Aorta (tissue), 5 donors: ENCODE data around the gene KRTAP3-1. TPM values are rescaled to one million over a fixed set of nuclear protein-coding genes. Genes with fewer than 3 reads are reported as not detected.

Experiments
- ATAC-seq: fragments of 200-7000 bp; cut with Tn5 transposase; one replicate; pipeline ENCODE4 v1.9.1; 2022; ENCODE audit warnings: moderate library complexity; ENCODE audit not compliant: low FRiP score
- DNase-seq, 2 donors: peaks; one replicate each; pipeline ENCODE4 v3.0.0-alpha.2; 2020
- H3K27ac ChIP-seq, 2 donors: one replicate each; pipeline ENCODE4 v1.5.1; 2013; ENCODE audit warnings: low read length in 2 of 2, mild to moderate bottlenecking in 2 of 2, moderate library complexity in 2 of 2, control low read depth in 1 of 2, inconsistent platforms in 1 of 2, low read depth in 1 of 2
- H3K27me3 ChIP-seq, 2 donors: one replicate each; pipeline ENCODE4 v1.6.1; 2013; ENCODE audit warnings: control low read depth in 1 of 2, low read length in 1 of 2, mild to moderate bottlenecking in 1 of 2, moderate library complexity in 1 of 2; ENCODE audit not compliant: insufficient read depth in 2 of 2, control insufficient read depth in 1 of 2
- H3K36me3 ChIP-seq, 2 donors: one replicate each; pipeline ENCODE4 v1.6.1; 2013; ENCODE audit warnings: control low read depth in 1 of 2, low read length in 1 of 2, mild to moderate bottlenecking in 1 of 2; ENCODE audit not compliant: insufficient read depth in 2 of 2, control insufficient read depth in 1 of 2
- H3K4me1 ChIP-seq, 2 donors: one replicate each; pipeline ENCODE4 v1.6.1; 2013; ENCODE audit warnings: low read length in 2 of 2, control low read depth in 1 of 2, mild to moderate bottlenecking in 1 of 2, moderate library complexity in 1 of 2; ENCODE audit not compliant: insufficient read depth in 2 of 2, control insufficient read depth in 1 of 2
- H3K4me3 ChIP-seq, 2 donors: one replicate each; pipeline ENCODE4 v1.5.1; 2013; ENCODE audit warnings: low read length in 2 of 2, control low read depth in 1 of 2, mild to moderate bottlenecking in 1 of 2
- H3K9me3 ChIP-seq: one replicate; pipeline ENCODE4 v1.6.1; 2013; ENCODE audit warnings: mild to moderate bottlenecking, low read length; ENCODE audit not compliant: control insufficient read depth
- WGBS, 2 donors: extraction: QIAGEN DNeasy Blood & Tissue Kit; methylation state at CpG; one replicate each; pipeline ENCODE4 v1.1.7; 2013; 5-methylcytosine and 5-hydroxymethylcytosine counted together
- intact Hi-C, 2 donors: fragments of 100-400 bp; cut with DNase I; formaldehyde crosslinking; loops; one replicate each; pipeline versions ENCODE4 v1.14.2 to v1.15.0; 2022
- polyA plus RNA-seq, 2 donors: library from polyadenylated mRNA; stranded (reverse); fragments of 200-250 nt; gene quantifications; one replicate each; pipeline ENCODE4 v1.2.3, GENCODE V29; 2013
- total RNA-seq, 2 donors: library from RNA; stranded (reverse); fragmentation: NEBNext Ultra II Directional; extraction: Animal tissue kit (Norgen Biotek cat#: 25700); gene quantifications; one replicate each; pipeline ENCODE4 v1.2.1, GENCODE V29; 2021
- donor health status: healthy with polysubstance abuse.
- donor health status: Bipolar disorder and iron deficiency.
- donor health status: DM: no; HTN: no; CAD: no.
- donor health status: DM: no; HTN: no; CAD: no.
- donor health status: DM: yes; HTN: yes; CAD: no.

Gene KRTAP3-1
- total and polyA plus RNA-seq, 4 donors: not detected

DNA sequence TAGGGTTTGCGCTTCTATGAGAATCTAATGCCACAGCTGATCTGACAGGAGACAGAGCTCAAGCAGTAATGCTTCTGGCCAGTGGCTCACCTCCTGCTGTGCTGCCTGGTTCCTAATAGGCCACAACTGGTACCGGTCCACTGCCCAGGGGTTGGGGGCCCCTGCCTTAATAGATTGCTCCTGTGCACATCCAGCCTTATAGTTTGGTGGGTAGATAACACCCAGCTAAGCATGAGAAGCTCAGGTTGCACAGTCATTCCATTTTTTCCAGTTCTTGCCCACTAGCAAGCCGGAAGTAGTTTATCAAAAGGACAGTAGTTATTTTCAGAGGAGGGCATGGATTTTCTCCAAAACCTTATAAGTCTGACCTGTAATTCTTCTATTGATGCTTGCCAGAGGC, 10.5 kb upstream of the KRTAP3-1 start:
- no peak for DNase-seq
- H3K36me3 ChIP-seq: no peaks in the 10 kb centered on the region
- no peaks in the 10 kb centered on the region for H3K4me1 ChIP-seq
- WGBS, 2 donors: 80 to 91% methylated on average over 3 of the region's 3 CpGs
- peaks cover 2% of the 10 kb centered on the region for H3K9me3 ChIP-seq
- intact Hi-C loops: no loop called here
- ATAC-seq: no peak
- no peak overlapping the region for H3K27ac ChIP-seq
- H3K27me3 ChIP-seq: no peaks in the 10 kb centered on the region
- H3K4me3 ChIP-seq: no peak overlapping the region

DNA sequence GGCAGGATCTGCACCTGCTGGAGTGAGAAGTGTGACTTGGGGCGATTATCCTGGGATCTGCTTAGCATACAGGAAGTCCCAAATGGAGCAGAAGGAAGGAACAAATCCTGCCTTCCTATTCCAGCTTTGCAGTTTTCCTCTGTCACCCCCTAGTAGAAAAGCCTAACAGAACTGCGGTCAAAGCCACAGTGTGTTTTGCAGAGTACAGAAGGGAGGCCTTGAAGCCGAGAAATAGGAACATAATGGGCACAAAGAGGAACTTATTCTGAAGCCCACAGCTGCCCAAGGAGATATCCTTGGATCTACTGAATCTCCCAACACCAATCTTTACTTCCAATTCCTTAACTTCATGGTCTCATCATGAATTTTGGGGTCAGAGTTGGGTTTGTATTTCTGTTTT, 9.6 kb upstream of the KRTAP3-1 start:
- Histone ChIP-seq H3K36me3 (no peaks in the 10 kb centered on the region), H3K27me3 (no peaks in the 10 kb centered on the region), H3K27ac (no peak overlapping the region), H3K4me1 (no peaks in the 10 kb centered on the region), H3K4me3 (no peak overlapping the region), H3K9me3 (peaks cover 2% of the 10 kb centered on the region)
- 76 to 85% methylated on average over 3 of the region's 3 CpGs for WGBS, 2 donors
- DNase-seq (no peak), ATAC-seq (no peak)
- intact Hi-C loops: no loop called here

DNA sequence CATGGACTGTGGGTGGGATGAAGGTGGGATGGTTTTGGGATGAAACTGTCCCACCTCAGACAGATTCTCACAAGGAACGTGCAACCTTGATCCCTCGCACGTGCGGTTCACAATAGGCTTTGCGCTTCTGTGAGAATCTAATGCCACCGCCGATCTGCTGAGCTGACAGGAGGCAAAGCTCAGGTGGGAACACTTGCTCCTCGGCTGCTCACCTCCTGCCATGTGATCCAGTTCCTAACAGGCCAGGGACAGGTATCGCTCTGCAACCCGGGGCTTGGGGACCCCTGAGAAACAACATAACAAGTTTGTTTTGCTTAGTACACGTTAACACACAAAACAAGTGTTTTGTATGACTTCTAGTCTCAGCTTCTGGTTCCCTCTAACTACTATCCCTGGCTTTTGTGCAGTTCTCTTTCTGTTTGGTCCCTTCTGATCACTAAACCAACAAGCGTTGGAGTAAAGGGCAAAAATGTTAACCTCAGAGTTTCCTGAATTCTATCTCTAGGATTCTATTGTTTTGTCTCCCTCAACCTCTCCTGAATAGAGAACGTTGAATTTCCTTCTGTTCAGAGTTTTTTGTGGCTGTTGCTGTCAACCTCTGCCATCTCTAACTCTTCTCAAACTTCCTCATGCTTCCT, 7.8 kb upstream of the KRTAP3-1 start:
- DNase-seq (no peak), ATAC-seq (no peak)
- intact Hi-C loops: no loop called here
- Histone ChIP-seq H3K9me3 (peaks cover 2% of the 10 kb centered on the region), H3K36me3 (no peaks in the 10 kb centered on the region), H3K4me3 (no peak overlapping the region), H3K4me1 (no peaks in the 10 kb centered on the region), H3K27ac (no peak overlapping the region), H3K27me3 (no peaks in the 10 kb centered on the region)
- WGBS, 2 donors: 80 to 84% methylated on average over 13 of the region's 13 CpGs

DNA sequence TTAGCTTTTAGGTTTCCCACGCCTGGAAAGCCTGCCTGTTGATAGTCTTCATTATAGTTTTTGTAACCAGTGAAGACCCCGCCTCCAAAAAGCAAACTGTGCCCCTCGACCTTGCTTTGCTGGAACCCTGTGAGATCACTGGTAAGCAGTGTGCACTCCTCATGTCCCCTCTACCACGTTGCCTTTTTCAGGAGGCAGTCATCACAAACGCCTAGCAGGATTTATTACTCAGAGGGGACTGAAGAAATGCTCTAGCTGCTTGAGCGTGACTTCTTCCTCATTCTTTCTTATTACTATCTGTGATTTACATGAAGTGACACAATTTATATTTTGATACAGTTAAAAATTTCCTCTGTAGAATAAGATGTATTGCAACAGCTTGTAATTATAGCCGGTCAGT, 6.5 kb upstream of the KRTAP3-1 start:
- 23 to 37% methylated on average over 7 of the region's 7 CpGs for WGBS, 2 donors
- intact Hi-C loops: no loop called here
- Histone ChIP-seq H3K27me3 (no peaks in the 10 kb centered on the region), H3K27ac (no peak overlapping the region), H3K9me3 (peaks cover 2% of the 10 kb centered on the region), H3K4me1 (no peaks in the 10 kb centered on the region), H3K4me3 (no peak overlapping the region), H3K36me3 (no peaks in the 10 kb centered on the region)
- DNase-seq (no peak), ATAC-seq (no peak)

DNA sequence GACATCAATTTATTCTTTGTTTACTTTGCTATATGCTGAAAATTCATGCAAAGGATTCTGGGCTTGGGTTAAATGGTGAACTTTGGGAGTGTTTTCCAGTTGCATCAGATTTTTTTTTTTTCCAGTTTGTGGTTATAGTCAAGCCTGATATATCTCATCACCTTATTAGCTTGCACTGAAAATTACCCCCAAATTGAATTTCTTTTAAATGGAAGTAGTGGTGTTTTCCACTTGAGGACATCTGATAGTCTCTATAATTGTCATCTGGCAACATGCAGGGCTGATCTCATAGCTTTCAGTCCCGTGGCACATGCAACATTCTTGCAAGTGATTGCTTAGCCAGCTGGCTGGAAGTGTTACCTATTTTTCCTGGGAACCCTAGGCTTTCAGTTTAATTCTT, 4.7 kb upstream of the KRTAP3-1 start:
- Histone ChIP-seq H3K4me3 (no peak overlapping the region), H3K4me1 (no peaks in the 10 kb centered on the region), H3K27me3 (no peaks in the 10 kb centered on the region), H3K9me3 (peaks cover 2% of the 10 kb centered on the region), H3K36me3 (no peaks in the 10 kb centered on the region), H3K27ac (no peak overlapping the region)
- DNase-seq: no peak
- 4 to 5% methylated on average over 1 of the region's 1 CpG for WGBS, 2 donors
- no peak for ATAC-seq
- intact Hi-C loops: no loop called here

DNA sequence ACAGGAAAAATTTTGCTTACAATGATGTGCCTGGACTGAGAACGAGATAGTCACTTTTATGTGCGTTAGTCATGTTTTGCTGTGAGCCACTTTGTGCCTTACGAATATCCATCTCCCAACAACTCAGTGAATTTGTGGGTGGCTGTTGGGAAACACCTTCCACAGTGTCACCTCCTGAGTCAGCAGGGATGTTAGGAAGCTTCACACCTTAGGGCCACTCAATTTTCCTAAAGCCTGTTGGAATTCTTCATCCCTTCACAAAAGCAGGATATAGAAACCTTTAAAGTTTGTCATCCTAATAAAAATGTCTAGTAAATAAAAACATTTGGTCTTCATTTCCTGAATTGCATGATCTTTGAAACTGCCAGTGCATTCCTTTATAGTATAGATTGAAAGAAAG, 4.3 kb upstream of the KRTAP3-1 start:
- 69 to 78% methylated on average over 3 of the region's 3 CpGs for WGBS, 2 donors
- no peaks in the 10 kb centered on the region for H3K9me3 ChIP-seq
- intact Hi-C loops: no loop called here
- no peak for ATAC-seq
- no peaks in the 10 kb centered on the region for H3K4me1 ChIP-seq
- DNase-seq: no peak
- H3K36me3 ChIP-seq: no peaks in the 10 kb centered on the region
- no peaks in the 10 kb centered on the region for H3K27me3 ChIP-seq
- no peak overlapping the region for H3K27ac ChIP-seq
- H3K4me3 ChIP-seq: no peak overlapping the region

DNA sequence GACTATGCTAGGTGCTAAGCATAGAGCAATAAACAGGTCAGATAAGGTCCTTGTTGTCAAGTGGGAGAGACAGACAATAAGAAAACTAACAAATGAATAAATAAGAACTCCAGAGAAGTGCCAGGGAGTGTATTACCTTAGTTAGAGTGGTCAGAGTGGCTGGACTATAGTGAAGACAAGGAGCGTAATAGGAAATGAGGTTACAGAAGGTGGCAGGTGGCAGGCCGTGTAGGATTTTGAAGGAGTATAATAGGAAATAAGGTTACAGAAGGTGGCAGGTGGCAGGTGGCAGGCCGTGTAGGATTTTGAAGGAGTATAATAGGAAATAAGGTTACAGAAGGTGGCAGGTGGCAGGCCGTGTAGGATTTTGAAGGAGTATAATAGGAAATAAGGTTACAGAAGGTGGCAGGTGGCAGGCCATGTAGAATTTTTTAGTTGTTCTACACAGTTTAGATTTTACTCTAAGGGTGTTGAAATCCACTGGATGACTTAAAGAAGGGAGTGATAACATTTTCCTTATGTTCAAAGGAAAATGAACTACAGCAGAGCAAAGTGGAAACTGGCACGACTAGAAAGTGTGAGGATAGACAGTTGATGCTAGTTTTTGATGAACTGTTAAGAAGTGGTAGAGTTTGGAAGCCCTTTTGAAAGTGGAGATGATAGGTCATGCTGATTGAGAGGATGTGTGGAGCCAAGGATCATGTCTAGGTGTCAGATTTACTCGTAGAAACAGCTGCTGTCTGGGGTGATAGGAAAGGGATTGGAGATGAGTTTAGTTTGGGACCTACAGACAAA, 3.6 kb upstream of the KRTAP3-1 start:
- intact Hi-C loops: no loop called here
- Histone ChIP-seq H3K27ac (no peak overlapping the region), H3K27me3 (no peaks in the 10 kb centered on the region), H3K4me3 (no peak overlapping the region), H3K4me1 (no peaks in the 10 kb centered on the region), H3K36me3 (no peaks in the 10 kb centered on the region), H3K9me3 (no peaks in the 10 kb centered on the region)
- ATAC-seq (no peak), DNase-seq (no peak)
- WGBS, 2 donors: 70% methylated on average over 6 of the region's 6 CpGs

DNA sequence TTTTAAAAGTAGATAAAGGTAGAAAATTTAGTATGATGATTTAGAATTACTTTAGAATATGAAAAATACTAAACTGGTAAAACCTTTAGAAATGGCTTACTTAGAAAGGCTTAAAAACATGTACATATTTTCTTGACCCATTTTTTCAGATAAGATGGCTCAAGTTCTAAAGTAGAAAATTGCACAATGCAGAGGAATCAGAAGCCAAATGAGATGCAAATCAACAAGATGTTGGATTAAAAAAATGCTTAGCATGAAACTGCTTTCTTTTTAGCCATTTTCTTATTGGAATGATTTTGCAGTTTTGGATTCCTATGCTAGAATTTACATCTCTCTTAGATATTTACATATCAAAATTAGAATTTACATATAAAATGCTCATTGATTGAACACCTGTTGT, 1.5 kb upstream of the KRTAP3-1 start:
- H3K36me3 ChIP-seq: no peaks in the 10 kb centered on the region
- no peaks in the 10 kb centered on the region for H3K9me3 ChIP-seq
- ATAC-seq: no peak
- H3K4me1 ChIP-seq: no peaks in the 10 kb centered on the region
- H3K4me3 ChIP-seq: no peak overlapping the region
- intact Hi-C loops: no loop called here
- DNase-seq: no peak
- H3K27me3 ChIP-seq: no peaks in the 10 kb centered on the region
- H3K27ac ChIP-seq: no peak overlapping the region

DNA sequence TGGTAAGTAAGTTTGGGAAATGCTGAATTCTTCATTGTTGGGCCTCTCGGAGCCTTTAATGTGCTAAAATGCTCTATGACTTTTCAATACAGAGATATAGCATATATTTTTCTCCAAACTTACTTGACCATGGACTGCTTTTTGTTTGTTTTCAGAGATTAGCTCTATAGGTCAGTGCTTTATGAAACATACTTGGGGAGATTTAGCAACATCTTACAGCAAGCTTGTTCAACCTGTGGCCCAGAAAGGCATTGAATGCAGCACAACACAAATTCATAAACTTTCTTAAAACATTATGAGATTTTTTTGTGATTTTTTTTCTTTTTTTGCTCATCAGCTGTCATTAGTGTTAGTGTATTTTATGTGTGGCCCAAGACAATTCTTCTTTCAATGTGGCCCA, 1.0 kb upstream of the KRTAP3-1 start:
- intact Hi-C loops: no loop called here
- no peaks in the 10 kb centered on the region for H3K36me3 ChIP-seq
- WGBS, 2 donors: 79 to 85% methylated on average over 1 of the region's 1 CpG

More for the DNA sequence above, 1.0 kb upstream of the KRTAP3-1 start:
- no peaks in the 10 kb centered on the region for H3K4me1 ChIP-seq
- no peak overlapping the region for H3K27ac ChIP-seq
- H3K27me3 ChIP-seq: no peaks in the 10 kb centered on the region
- no peaks in the 10 kb centered on the region for H3K9me3 ChIP-seq
- no peak overlapping the region for H3K4me3 ChIP-seq
- DNase-seq (no peak), ATAC-seq (no peak)
